ENCODE data around the gene AMER2. TPM values are rescaled to one million over a fixed set of nuclear protein-coding genes. Genes with fewer than 3 reads are reported as not detected.
"Not testable (repeated sequence)": the region's sequence is repeated elsewhere in the genome, so short reads cannot be mapped to it uniquely, and the experiment has no call there.

AMER2 gene
- total RNA-seq, 1 donor from 2014 or later, result 4.1 TPM

GRCh38 chr13:25166306-25166705 is 5.8 kb downstream of the AMER2 start:
- TF ChIP-seq CTCF (conservative IDR thresholded peaks at IDR 0.05), result no peak
- no peak overlapping the region for H3K4me3 Mint-ChIP-seq
- peaks cover 41% of the 10 kb centered on the region for H3K27me3 Mint-ChIP-seq (ENCODE audit: low read depth)
- H3K4me1 Mint-ChIP-seq, result peaks cover 11% of the 10 kb centered on the region
- no peaks in the 10 kb centered on the region for H3K9me3 Mint-ChIP-seq
- no peak for DNase-seq (ENCODE audit: low read depth, low spot score)
- peaks cover 5% of the 10 kb centered on the region for H3K36me3 Mint-ChIP-seq (ENCODE audit: low read depth)
- no peak overlapping the region for H3K27ac Mint-ChIP-seq (ENCODE audit: unreplicated experiment)

GRCh38 chr13:25165663-25166062 is 6.4 kb downstream of the AMER2 start:
- Mint-ChIP-seq H3K36me3 (ENCODE audit: low read depth) (peaks cover 5% of the 10 kb centered on the region), H3K27me3 (ENCODE audit: low read depth) (peaks cover 35% of the 10 kb centered on the region), H3K4me3 (no peak overlapping the region), H3K4me1 (peaks cover 10% of the 10 kb centered on the region), H3K27ac (ENCODE audit: unreplicated experiment) (no peak overlapping the region), H3K9me3 (no peaks in the 10 kb centered on the region)
- no peak for DNase-seq (ENCODE audit: low read depth, low spot score)
- no peak for TF ChIP-seq CTCF (conservative IDR thresholded peaks at IDR 0.05)

- H3K27me3 Mint-ChIP-seq (ENCODE audit: low read depth), result peaks cover 32% of the 10 kb centered on the region
- H3K9me3 Mint-ChIP-seq; H3K4me3 Mint-ChIP-seq; DNase-seq (ENCODE audit: low read depth, low spot score); H3K4me1 Mint-ChIP-seq; H3K27ac Mint-ChIP-seq (ENCODE audit: unreplicated experiment); H3K36me3 Mint-ChIP-seq (ENCODE audit: low read depth): not testable (repeated sequence)
These were observed 6.9 kb downstream of the AMER2 start for GRCh38 chr13:25165163-25165562.

- no peak for TF ChIP-seq CTCF (conservative IDR thresholded peaks at IDR 0.05)
- Mint-ChIP-seq H3K27me3 (ENCODE audit: low read depth) (peaks cover 7% of the 10 kb centered on the region), H3K4me3 (no peak overlapping the region), H3K9me3 (no peaks in the 10 kb centered on the region), H3K4me1 (peaks cover 13% of the 10 kb centered on the region), H3K36me3 (ENCODE audit: low read depth) (no peaks in the 10 kb centered on the region), H3K27ac (ENCODE audit: unreplicated experiment) (no peak overlapping the region)
- no peak for DNase-seq (ENCODE audit: low read depth, low spot score)
These were observed 14.4 kb downstream of the AMER2 start for GRCh38 chr13:25157681-25158080.

- peaks cover 23% of the 10 kb centered on the region for H3K27me3 Mint-ChIP-seq (ENCODE audit: low read depth)
- H3K27ac Mint-ChIP-seq (ENCODE audit: unreplicated experiment), result peak overlapping the region; percentile 25
- no peak overlapping the region for H3K4me3 Mint-ChIP-seq
- no peaks in the 10 kb centered on the region for H3K36me3 Mint-ChIP-seq (ENCODE audit: low read depth)
- peaks cover 13% of the 10 kb centered on the region for H3K4me1 Mint-ChIP-seq
- TF ChIP-seq CTCF (conservative IDR thresholded peaks at IDR 0.05), result no peak
- no peak for DNase-seq (ENCODE audit: low read depth, low spot score)
- peaks cover 4% of the 10 kb centered on the region for H3K9me3 Mint-ChIP-seq
These were observed 18.4 kb downstream of the AMER2 start for GRCh38 chr13:25153736-25154135.

- H3K4me3 Mint-ChIP-seq, result no peak overlapping the region
- no peak for TF ChIP-seq CTCF (conservative IDR thresholded peaks at IDR 0.05)
- DNase-seq (ENCODE audit: low read depth, low spot score), result no peak
- peaks cover 20% of the 10 kb centered on the region for H3K27me3 Mint-ChIP-seq (ENCODE audit: low read depth)
- H3K9me3 Mint-ChIP-seq, result peaks cover 7% of the 10 kb centered on the region
- no peak overlapping the region for H3K27ac Mint-ChIP-seq (ENCODE audit: unreplicated experiment)
- H3K4me1 Mint-ChIP-seq, result peaks cover 13% of the 10 kb centered on the region
- no peaks in the 10 kb centered on the region for H3K36me3 Mint-ChIP-seq (ENCODE audit: low read depth)
These were observed 20.4 kb downstream of the AMER2 start for GRCh38 chr13:25151626-25152195.
